ENCODE results near the gene TBC1D5.
"Not testable (repeated sequence)": the region's sequence is repeated elsewhere in the genome, so short reads cannot be mapped to it uniquely, and the experiment has no call there.

TBC1D5 gene

DNA sequence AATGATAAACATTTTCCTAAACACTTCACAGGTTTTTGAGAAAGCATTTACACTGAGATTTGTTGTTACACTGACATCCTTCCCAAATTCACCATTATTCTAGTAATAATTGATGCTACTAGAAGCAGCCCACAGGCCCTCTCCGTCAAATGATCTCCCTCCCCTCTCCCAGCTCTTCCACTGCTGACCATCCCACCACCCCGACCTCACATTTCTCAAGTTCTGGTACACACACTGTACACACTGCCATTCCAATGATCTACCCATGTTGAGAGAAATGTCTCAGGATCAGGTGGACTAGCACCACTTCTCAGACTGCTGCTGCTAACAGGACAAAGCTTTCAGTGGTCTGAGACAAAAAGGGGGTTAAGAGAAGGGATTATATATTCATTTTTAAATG is 3.5 kb downstream of the TBC1D5 start:
- peaks cover 14% of the 10 kb centered on the region for H3K36me3 Mint-ChIP-seq
- peak overlapping the region; percentile 93 for H3K4me3 Mint-ChIP-seq
- H3K9me3 Mint-ChIP-seq, result no peaks in the 10 kb centered on the region
- peak overlapping the region; percentile 100 for H3K27ac Mint-ChIP-seq
- H3K27me3 Mint-ChIP-seq, result no peaks in the 10 kb centered on the region
- H3K4me1 Mint-ChIP-seq, result peaks cover 61% of the 10 kb centered on the region
- no peak for ATAC-seq

DNA sequence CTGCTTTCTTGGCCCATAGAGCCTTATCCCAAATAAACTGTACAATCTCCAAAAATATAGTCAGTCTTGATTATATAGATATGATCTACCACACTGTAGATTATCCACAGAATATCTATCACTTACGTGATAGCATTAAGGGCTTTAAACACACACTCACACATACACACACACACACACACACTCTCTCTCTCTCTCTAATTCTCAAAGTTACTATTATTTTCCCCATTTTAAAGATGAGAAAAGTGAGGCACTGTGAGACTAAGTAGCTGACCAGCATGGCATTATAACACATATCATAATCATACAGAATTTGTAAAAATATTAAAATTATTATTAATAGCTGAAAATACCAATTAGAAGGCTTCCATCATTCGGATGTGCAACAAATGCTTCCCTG is 4.2 kb downstream of the TBC1D5 start:
- Mint-ChIP-seq H3K4me3 (no peak overlapping the region), H3K36me3 (peaks cover 17% of the 10 kb centered on the region), H3K4me1 (peaks cover 59% of the 10 kb centered on the region), H3K27me3 (no peaks in the 10 kb centered on the region), H3K9me3 (no peaks in the 10 kb centered on the region), H3K27ac (peak overlapping the region; percentile 100)
- no peak for ATAC-seq

DNA sequence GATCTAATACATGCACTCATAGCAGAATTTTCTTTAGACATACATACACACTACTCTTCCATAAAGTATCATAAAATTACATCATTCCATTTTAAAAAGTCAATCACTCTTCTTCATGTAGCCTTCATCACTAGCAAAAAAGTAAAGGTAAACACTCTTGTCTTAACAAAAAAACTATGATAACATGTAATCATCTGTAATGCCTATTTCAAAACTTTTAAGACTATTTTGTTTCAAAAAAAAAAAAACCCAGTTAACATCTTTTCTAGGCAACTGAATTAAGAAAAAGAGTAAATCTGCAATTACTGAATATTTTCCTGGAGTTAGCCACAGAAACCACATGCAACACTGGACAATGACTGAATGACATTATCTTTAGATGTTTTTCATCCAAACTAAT is 4.8 kb downstream of the TBC1D5 start:
- Mint-ChIP-seq H3K4me3 (no peak overlapping the region), H3K27me3 (no peaks in the 10 kb centered on the region), H3K27ac (peak overlapping the region; percentile 100), H3K36me3 (peaks cover 23% of the 10 kb centered on the region), H3K9me3 (no peaks in the 10 kb centered on the region), H3K4me1 (peaks cover 64% of the 10 kb centered on the region)
- no peak for ATAC-seq

DNA sequence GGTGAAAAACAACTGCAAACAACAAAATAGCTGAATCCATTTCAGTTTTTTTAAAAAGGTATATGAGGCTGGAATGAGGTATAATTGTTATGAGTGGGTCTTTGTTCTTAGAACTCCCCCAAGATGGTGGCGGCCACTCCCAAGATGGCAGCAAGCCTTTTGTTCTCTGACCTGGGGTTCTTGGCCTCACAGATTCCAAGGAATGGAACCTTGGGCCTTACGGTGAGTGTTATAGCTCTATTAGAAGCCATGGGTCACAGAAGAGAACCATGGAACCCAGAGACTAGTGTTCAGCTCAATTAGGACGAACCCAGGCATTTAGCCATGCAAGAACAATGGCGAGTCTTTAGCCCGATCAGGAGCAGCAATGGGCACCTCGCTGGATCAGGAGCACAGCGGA is 7.1 kb downstream of the TBC1D5 start:
- H3K4me1 Mint-ChIP-seq, result peaks cover 59% of the 10 kb centered on the region
- H3K36me3 Mint-ChIP-seq, result peaks cover 41% of the 10 kb centered on the region
- ATAC-seq, H3K4me3 Mint-ChIP-seq, H3K9me3 Mint-ChIP-seq, H3K27me3 Mint-ChIP-seq, H3K27ac Mint-ChIP-seq: not testable (repeated sequence)

DNA sequence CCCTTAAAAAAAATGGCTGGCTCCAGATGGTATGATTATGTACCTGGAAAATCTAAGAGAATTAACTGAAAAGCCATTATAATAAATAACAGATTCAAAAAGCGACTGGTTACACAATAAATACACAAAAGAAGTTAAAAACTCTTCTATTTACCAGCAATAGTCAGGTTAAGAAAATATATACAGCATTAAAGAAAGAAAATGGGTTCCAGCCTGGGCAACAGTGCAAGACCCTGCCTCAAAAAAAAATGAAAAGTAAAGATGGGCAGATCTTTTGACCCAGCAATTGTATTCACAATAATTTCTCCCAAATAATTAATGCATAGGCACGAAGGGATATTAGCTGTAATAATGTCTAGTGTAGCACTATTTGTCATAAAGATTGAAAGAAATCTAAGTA is 8.7 kb downstream of the TBC1D5 start:
- no peak for ATAC-seq
- Mint-ChIP-seq H3K4me3 (no peak overlapping the region), H3K27me3 (no peaks in the 10 kb centered on the region), H3K36me3 (peaks cover 54% of the 10 kb centered on the region), H3K27ac (no peak overlapping the region), H3K4me1 (peaks cover 50% of the 10 kb centered on the region), H3K9me3 (no peaks in the 10 kb centered on the region)

DNA sequence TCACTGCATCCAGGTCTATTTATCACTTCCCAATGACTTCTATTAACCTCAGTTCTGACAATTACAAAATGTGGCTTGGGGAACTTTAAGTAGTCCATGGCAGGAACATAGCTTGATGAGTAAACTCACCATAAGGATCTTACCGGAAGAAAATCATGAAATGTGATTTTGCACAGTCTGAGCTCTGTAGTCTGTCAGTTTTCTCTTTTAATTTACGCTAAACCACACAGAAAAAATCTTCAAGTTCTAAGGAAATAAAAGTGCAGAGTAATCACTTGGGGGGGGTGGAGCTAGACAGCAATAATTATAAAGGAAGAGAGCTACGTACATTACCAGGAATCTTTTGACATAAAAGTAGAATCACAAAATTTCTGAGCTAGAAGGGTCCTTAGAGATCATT is 9.2 kb downstream of the TBC1D5 start:
- Mint-ChIP-seq H3K4me1 (peaks cover 44% of the 10 kb centered on the region), H3K36me3 (peaks cover 58% of the 10 kb centered on the region), H3K27ac (no peak overlapping the region), H3K4me3 (no peak overlapping the region), H3K9me3 (no peaks in the 10 kb centered on the region), H3K27me3 (no peaks in the 10 kb centered on the region)
- no peak for ATAC-seq

DNA sequence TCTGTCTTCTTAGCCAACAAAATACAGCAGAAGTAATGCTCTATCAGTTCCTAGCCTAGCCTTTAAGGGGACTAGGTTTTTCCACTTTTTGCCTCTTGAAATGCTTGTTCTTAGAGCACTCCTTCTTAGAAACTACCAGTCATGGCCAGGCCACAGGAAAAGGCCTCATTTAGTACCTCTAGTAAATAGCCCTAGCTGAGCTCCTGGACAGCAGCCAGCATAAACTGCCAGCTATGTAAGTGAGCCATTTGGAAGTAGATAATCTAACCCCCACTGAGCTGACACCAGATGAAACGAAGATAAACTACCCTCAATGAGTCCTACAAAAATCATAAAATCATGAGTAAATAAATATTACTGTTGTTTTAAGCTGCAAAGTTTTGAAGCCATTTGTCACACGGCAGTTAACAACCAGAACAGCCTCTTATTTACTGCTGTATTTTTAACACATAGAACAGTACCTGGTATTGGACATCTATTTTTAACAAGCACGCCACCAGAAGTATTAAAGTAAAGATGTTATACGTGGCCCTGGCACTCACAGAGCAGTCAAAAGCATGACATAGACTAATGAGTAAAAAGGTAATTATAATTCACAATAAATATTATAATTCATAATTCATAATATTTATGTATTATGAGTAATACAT is 12.0 kb downstream of the TBC1D5 start:
- Mint-ChIP-seq H3K9me3 (no peaks in the 10 kb centered on the region), H3K27me3 (no peaks in the 10 kb centered on the region), H3K4me1 (peaks cover 29% of the 10 kb centered on the region), H3K36me3 (peaks cover 73% of the 10 kb centered on the region), H3K27ac (no peak overlapping the region), H3K4me3 (no peak overlapping the region)
- no peak for ATAC-seq

DNA sequence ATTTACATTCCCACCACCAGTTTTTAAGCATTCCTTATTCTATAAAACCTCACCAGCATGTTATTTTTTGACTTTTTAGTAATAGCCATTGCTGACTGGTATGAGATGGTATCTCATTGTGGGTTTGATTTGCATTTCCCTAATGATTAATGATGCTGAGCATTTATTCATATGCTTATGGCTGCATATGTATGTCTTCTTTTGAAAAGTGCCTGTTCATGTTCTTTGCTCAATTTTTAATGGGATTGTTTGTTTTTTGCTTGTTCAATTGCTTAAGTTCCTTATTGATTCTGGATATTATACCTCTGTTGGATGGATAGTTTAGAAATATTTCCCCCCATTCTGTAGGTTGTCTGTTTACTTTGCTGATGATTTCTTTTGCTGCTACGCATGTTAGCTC is 16.1 kb downstream of the TBC1D5 start:
- Mint-ChIP-seq H3K27ac (no peak overlapping the region), H3K4me1 (peaks cover 12% of the 10 kb centered on the region), H3K9me3 (no peaks in the 10 kb centered on the region), H3K27me3 (no peaks in the 10 kb centered on the region), H3K36me3 (peaks cover 63% of the 10 kb centered on the region), H3K4me3 (no peak overlapping the region)
- ATAC-seq, result no peak

DNA sequence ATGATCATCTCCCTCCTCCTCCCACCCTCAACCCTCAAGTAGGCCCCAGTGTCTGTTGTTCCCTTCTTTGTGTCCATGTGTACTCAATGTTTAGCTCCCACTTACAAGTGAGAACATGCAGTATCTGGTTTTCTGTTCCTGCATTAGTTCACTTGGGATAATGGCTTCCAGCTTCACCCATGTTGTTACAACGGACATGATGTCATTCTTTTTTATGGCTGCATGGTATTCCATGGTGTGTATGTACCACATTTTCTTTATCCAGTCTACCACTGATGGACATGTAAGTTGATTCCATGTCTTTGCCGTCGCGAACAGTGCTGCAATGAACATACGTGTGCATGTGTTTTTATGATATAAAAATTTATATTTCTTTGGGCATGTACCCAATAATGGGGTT is 16.6 kb downstream of the TBC1D5 start:
- not testable (repeated sequence) for ATAC-seq, H3K27ac Mint-ChIP-seq, H3K9me3 Mint-ChIP-seq, H3K4me3 Mint-ChIP-seq, H3K27me3 Mint-ChIP-seq
- Mint-ChIP-seq H3K4me1 (peaks cover 12% of the 10 kb centered on the region), H3K36me3 (peaks cover 60% of the 10 kb centered on the region)

DNA sequence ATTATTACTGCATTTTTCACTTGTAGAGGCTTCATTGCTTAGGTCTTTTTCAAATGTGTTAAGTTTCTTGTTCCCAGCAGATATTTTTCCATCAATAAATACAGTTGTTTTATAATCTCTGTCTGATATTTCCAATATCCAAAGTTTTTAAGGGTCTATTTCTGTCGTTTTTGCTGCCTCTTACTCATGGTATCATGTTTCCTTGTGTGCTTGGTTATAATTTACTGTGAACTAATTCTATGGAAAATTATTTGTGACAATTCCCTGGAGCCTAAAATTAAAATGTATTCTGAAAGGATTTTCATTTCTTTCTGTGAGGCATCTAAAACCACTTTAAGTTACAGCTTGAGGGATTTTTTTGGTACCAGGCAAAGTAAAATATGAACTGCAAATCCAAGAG is 17.5 kb downstream of the TBC1D5 start:
- no peak for ATAC-seq
- Mint-ChIP-seq H3K36me3 (peaks cover 56% of the 10 kb centered on the region), H3K9me3 (no peaks in the 10 kb centered on the region), H3K4me3 (no peak overlapping the region), H3K27ac (no peak overlapping the region), H3K27me3 (no peaks in the 10 kb centered on the region), H3K4me1 (peaks cover 12% of the 10 kb centered on the region)

DNA sequence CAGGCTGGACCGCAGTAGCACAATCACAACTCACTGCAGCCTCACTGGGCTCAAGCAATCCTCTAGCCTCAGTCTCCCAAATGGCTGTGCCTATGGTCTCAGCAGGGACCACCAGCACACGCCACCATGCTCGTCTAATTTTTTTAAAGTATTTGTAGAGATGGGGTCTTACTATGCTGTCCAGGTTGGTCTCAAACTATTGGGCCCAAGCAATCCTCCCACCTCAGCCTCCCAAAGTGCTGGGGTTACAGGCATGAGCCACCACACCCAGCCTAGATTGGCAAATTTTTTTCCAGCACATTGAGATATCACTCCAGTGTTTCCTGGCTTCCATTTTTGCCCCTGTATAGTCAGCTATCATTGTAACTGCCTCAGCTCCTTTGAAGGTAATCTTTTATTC is 18.3 kb downstream of the TBC1D5 start:
- H3K27ac Mint-ChIP-seq, result no peak overlapping the region
- H3K4me1 Mint-ChIP-seq, result peaks cover 9% of the 10 kb centered on the region
- ATAC-seq, result no peak
- no peaks in the 10 kb centered on the region for H3K9me3 Mint-ChIP-seq
- peaks cover 51% of the 10 kb centered on the region for H3K36me3 Mint-ChIP-seq
- no peak overlapping the region for H3K4me3 Mint-ChIP-seq
- no peaks in the 10 kb centered on the region for H3K27me3 Mint-ChIP-seq

DNA sequence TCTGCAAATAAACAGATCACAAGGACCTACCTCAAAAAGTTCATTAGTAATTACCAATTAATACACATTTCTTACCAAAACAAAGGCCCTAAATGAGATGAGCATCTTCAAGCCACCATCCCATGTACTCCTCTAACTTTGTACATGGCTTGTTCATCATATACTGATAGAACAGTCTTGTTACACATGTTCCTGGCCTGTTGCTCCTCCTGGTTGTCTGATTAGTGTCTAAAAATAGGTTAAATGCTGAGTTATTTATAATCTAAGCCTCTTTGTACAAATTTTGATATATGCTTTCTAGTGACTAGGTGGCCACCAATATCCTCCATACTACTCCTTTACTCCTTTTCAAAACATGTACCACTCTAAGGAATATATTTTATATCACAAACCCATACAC is 25.0 kb downstream of the TBC1D5 start:
- no peak overlapping the region for H3K27ac Mint-ChIP-seq
- H3K36me3 Mint-ChIP-seq, result peaks cover 56% of the 10 kb centered on the region
- ATAC-seq, result no peak
- H3K27me3 Mint-ChIP-seq, result no peaks in the 10 kb centered on the region
- no peak overlapping the region for H3K4me3 Mint-ChIP-seq
- peaks cover 18% of the 10 kb centered on the region for H3K4me1 Mint-ChIP-seq
- H3K9me3 Mint-ChIP-seq, result peaks cover 14% of the 10 kb centered on the region

DNA sequence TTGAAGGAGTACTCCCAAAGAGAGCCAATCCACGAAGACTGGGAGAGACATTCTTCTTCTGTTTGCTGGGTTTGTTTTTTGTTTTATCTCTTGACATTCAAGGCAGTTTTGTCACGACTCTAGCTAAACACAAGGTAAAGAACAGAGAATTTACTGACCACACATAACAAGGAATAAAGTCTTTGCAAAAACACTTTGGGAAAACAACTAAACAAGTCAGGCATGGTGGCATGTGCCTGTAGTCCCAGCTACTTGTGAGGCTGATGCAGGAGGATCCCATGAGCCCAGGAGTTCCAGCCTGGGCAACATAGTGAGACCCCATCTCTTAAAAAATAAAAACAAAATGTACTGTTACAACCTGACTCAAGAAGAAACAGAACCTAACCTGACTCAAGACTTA is 28.0 kb downstream of the TBC1D5 start:
- H3K4me3 Mint-ChIP-seq, result no peak overlapping the region
- H3K4me1 Mint-ChIP-seq, result peaks cover 34% of the 10 kb centered on the region
- no peak overlapping the region for H3K27ac Mint-ChIP-seq
- peaks cover 14% of the 10 kb centered on the region for H3K9me3 Mint-ChIP-seq
- no peak for ATAC-seq
- no peaks in the 10 kb centered on the region for H3K27me3 Mint-ChIP-seq
- peaks cover 66% of the 10 kb centered on the region for H3K36me3 Mint-ChIP-seq

DNA sequence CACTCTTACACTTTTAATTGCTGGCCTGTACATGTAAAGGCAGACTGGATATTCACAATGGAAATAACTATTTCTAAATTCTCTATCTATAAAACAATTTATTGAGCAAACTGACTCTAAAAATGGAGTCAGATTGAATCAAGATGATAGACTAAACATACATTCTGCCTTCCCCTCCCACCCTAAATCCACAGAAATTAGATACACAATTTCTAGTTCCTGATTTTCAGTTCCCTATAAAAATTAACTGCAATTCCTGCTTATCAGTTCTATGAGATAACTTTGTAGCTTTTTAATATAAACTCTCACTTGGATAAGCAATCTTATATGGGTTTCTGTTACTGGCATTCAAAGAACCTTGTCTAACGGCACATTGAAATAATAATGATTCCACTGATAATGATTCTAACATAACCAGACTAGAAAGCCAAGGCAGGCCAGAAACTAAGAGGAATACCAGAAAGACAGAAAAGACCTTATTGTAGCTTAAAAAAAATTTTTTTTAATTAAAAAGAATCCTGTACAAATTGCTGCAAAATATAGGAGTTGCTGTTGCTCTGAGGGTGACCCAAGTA is 33.1 kb downstream of the TBC1D5 start:
- Mint-ChIP-seq H3K36me3 (peaks cover 44% of the 10 kb centered on the region), H3K9me3 (peaks cover 6% of the 10 kb centered on the region), H3K4me1 (peaks cover 36% of the 10 kb centered on the region), H3K27ac (no peak overlapping the region), H3K27me3 (no peaks in the 10 kb centered on the region), H3K4me3 (no peak overlapping the region)
- no peak for ATAC-seq

DNA sequence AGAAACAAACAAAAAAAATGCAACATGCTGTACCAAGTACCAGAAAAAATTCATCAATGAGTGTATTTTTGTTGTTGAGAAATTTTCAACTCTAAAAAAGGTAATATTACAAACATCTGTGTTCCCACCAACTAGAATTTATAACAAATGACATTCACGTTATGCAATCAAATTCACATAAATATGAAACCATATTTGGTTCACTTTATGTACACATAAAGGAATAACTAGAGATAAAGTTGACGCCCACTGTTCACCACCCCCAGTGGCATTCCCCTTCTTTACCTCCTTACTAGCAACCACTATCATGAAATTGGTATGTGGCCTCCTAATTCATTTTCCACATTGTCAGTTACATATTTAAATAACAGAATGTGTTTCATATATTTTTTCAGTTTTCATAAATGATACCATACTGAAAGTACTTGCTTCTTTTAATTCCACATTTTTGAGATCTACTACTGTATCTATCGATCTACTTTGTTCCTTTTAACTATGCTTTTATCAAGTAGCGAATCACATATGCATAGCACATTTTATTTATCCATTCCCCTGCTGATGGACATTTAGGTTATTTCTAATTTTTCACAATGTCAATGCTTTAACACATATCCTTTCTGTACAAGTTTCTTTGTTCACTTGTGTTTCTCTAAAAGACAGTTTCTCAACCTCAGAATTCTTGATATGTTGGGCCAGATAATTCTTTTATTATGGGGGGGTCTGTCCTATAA is 34.5 kb downstream of the TBC1D5 start:
- no peak overlapping the region for H3K4me3 Mint-ChIP-seq
- H3K9me3 Mint-ChIP-seq, result no peaks in the 10 kb centered on the region
- H3K27me3 Mint-ChIP-seq, result no peaks in the 10 kb centered on the region
- no peak overlapping the region for H3K27ac Mint-ChIP-seq
- peaks cover 30% of the 10 kb centered on the region for H3K36me3 Mint-ChIP-seq
- peaks cover 34% of the 10 kb centered on the region for H3K4me1 Mint-ChIP-seq
- no peak for ATAC-seq

DNA sequence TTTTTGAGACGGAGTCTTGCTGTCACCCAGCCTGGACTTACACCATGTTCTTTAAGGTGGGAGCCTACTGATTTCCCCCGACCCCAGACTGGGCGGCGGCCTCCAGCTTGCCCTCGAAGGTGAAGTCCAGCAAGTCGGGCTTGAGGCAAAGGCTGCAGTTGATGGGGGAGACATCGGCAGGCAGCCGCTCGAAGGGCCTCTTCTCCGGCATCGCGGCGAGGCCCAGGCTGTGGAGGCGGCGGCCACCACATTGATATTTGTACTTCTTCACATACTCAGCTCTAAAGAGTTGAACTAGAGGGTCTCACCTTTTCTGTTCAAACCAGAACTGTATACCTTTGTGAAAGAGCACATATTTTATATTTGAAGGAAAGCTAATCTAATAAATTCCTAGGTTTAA is 36.4 kb downstream of the TBC1D5 start:
- not testable (repeated sequence) for H3K9me3 Mint-ChIP-seq, ATAC-seq, H3K27ac Mint-ChIP-seq, H3K4me3 Mint-ChIP-seq, H3K27me3 Mint-ChIP-seq
- Mint-ChIP-seq H3K36me3 (peaks cover 15% of the 10 kb centered on the region), H3K4me1 (peaks cover 20% of the 10 kb centered on the region)

All from stimulated activated memory B cell treated with anti-CD40 and anti-IgM and Interleukin-4, amounts not matched to agents 10 μg/mL and 1 μg/mL and 100 μg/mL, for 72 hours (primary cell).